ENCODE data around the gene DNAJC18. TPM values are rescaled to one million over a fixed set of nuclear protein-coding genes. Genes with fewer than 3 reads are reported as not detected.

The DNAJC18 gene
- total RNA-seq, 1 donor from 2014 or later: 69.6 TPM

DNA sequence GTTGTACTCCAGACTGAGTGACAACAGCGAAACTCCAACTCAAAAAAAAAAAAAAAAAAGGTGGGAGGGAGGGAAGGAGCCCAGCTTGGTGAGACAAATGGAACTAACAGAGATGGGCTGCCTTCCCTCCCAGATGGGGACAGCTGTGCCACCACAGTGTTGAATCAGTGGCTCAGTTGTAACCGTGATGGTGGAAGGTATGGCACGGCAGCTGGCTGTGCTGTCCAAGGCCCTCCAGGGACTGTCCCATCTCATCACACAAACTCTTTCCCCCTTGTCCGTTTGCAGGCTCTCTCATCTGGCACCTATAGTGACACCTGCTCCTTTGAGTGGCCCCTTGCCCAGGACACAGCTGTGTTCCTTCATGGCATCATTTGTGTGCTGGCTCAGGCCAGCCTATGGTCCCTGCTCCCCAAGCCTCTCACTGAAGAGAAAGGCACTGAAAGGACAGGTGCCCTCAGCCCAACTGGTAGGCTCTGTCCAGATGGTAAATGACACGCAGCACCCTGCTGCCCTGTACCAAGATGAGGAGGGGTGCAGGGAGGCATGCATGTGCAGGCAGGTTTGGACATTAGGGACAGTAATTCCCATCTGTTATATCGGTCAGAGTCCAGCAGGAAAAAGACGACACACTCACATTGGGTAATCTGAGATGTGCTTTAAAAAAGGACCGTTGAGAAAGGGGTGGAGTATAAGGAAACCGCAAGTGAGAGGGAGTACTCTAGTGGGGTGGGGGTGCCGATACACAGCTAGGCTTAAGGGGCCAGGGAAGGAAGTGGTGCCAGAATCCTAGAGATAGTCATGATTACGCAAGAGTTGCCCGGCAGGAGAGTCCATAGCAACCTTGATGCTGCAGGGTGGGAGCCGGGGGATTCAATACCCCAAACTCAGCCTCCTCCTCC is 35.8 kb upstream of the DNAJC18 start:
- Mint-ChIP-seq H3K27me3 (ENCODE audit: unreplicated experiment) (peaks cover 10% of the 10 kb centered on the region), H3K36me3 (ENCODE audit: low read depth, unreplicated experiment) (peaks cover 4% of the 10 kb centered on the region), H3K9me3 (ENCODE audit: unreplicated experiment) (no peaks in the 10 kb centered on the region), H3K4me3 (ENCODE audit: unreplicated experiment) (peak overlapping the region; percentile 14), H3K4me1 (ENCODE audit: unreplicated experiment) (peaks cover 34% of the 10 kb centered on the region), H3K27ac (ENCODE audit: unreplicated experiment) (no peak overlapping the region)
- DNase-seq (ENCODE audit: low spot score): no peak
- TF ChIP-seq, protein P1, sequence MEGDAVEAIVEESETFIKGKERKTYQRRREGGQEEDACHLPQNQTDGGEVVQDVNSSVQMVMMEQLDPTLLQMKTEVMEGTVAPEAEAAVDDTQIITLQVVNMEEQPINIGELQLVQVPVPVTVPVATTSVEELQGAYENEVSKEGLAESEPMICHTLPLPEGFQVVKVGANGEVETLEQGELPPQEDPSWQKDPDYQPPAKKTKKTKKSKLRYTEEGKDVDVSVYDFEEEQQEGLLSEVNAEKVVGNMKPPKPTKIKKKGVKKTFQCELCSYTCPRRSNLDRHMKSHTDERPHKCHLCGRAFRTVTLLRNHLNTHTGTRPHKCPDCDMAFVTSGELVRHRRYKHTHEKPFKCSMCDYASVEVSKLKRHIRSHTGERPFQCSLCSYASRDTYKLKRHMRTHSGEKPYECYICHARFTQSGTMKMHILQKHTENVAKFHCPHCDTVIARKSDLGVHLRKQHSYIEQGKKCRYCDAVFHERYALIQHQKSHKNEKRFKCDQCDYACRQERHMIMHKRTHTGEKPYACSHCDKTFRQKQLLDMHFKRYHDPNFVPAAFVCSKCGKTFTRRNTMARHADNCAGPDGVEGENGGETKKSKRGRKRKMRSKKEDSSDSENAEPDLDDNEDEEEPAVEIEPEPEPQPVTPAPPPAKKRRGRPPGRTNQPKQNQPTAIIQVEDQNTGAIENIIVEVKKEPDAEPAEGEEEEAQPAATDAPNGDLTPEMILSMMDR (IDR thresholded peaks at IDR 0.05; ENCODE audit: unreplicated experiment): no peak

DNA sequence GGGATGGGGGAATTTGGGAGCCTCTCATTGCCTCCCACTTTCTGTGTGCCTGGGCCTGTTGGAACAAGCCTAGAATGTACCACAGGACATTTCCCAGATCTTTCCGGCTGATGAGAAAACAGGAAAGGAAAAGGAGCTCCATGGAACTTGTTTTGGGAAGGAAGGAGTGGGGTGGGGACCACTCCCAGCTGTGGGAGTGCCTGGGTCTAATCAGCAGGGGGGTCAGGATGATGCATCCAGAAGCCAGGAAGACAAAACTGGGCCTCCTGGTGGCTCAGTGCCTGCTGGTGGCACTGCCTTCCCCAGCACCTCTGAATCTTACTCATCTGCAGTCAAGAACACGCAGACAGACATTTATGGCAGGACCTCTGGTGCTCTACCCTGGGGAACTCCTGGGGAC is 34.2 kb upstream of the DNAJC18 start:
- TF ChIP-seq, protein P1 (IDR thresholded peaks at IDR 0.05; ENCODE audit: unreplicated experiment): no peak
- Mint-ChIP-seq H3K9me3 (ENCODE audit: unreplicated experiment) (no peaks in the 10 kb centered on the region), H3K4me1 (ENCODE audit: unreplicated experiment) (peaks cover 41% of the 10 kb centered on the region), H3K27ac (ENCODE audit: unreplicated experiment) (peak overlapping the region; percentile 96), H3K27me3 (ENCODE audit: unreplicated experiment) (peaks cover 13% of the 10 kb centered on the region), H3K4me3 (ENCODE audit: unreplicated experiment) (no peak overlapping the region), H3K36me3 (ENCODE audit: low read depth, unreplicated experiment) (peaks cover 4% of the 10 kb centered on the region)
- DNase-seq (ENCODE audit: low spot score): peak; percentile 42

DNA sequence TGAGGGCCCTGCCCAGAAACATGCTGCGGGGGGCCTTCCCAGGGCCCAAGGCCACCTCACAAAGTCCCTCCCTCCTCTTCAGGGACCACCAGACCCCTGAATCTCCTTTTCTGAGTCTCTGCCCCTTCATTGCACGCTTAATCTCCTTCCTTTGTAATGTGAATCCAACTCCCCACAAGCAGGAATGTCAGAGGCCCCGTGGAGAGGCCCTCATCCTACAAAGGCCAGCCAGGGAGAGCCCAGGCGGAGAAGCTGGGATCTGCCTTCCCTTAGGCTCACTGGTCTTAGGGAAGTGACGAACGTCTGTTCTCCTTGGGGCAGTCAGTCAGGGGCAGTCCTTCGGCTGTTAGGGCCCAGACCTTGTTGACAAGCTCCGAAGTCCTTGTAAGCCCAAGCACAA is 33.8 kb upstream of the DNAJC18 start:
- TF ChIP-seq, protein P1 (IDR thresholded peaks at IDR 0.05; ENCODE audit: unreplicated experiment): no peak
- peak; percentile 33 for DNase-seq (ENCODE audit: low spot score)
- peak overlapping the region; percentile 96 for H3K27ac Mint-ChIP-seq (ENCODE audit: unreplicated experiment)
- H3K27me3 Mint-ChIP-seq (ENCODE audit: unreplicated experiment): peaks cover 17% of the 10 kb centered on the region
- peaks cover 45% of the 10 kb centered on the region for H3K4me1 Mint-ChIP-seq (ENCODE audit: unreplicated experiment)
- H3K4me3 Mint-ChIP-seq (ENCODE audit: unreplicated experiment): no peak overlapping the region
- H3K36me3 Mint-ChIP-seq (ENCODE audit: low read depth, unreplicated experiment): peaks cover 4% of the 10 kb centered on the region
- H3K9me3 Mint-ChIP-seq (ENCODE audit: unreplicated experiment): no peaks in the 10 kb centered on the region

DNA sequence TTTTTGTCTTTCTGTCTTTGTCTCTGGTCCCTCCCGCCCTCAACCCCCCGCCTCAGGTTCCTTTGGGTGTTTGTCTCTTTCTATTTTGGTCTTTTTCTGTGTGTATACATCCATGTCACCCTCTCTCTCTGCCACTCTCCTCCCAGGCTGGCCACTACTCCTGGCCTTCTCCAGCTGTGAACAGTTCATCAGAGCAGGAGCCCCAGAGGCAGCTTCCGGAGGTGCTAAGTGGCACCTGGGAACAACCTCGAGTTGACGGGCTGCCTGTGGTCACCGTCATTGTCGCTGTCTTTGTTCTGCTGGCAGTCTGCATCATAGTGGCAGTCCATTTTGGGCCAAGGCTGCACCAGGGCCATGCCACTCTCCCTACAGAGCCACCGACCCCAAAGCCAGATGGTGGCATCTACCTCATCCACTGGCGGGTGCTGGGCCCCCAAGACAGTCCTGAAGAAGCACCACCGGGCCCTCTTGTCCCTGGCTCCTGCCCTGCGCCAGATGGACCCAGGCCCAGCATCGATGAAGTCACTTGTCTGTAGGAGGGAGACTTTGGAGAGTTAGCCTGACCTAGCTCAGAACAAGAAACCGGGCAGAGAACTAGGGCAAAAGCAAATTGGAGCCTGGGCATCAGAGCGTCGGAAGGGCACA is 33.2 kb upstream of the DNAJC18 start:
- Mint-ChIP-seq H3K4me3 (ENCODE audit: unreplicated experiment) (no peak overlapping the region), H3K27ac (ENCODE audit: unreplicated experiment) (peak overlapping the region; percentile 96), H3K4me1 (ENCODE audit: unreplicated experiment) (peaks cover 46% of the 10 kb centered on the region), H3K36me3 (ENCODE audit: low read depth, unreplicated experiment) (peaks cover 4% of the 10 kb centered on the region), H3K27me3 (ENCODE audit: unreplicated experiment) (peaks cover 17% of the 10 kb centered on the region), H3K9me3 (ENCODE audit: unreplicated experiment) (no peaks in the 10 kb centered on the region)
- TF ChIP-seq, protein P1 (IDR thresholded peaks at IDR 0.05; ENCODE audit: unreplicated experiment): no peak
- DNase-seq (ENCODE audit: low spot score): no peak

All from endothelial cell (in vitro differentiated cells).